Suppressor macrophage treated with lipopolysaccharide for 1 hour (primary cell): ENCODE measurements around the gene ZKSCAN5.
"Not testable (repeated sequence)": the region's sequence is repeated elsewhere in the genome, so short reads cannot be mapped to it uniquely, and the experiment has no call there.

Experiments used
- DNase-seq, 3 donors: peaks; one replicate each; pipeline ENCODE4 v3.0.0-alpha.2; 2020 to 2022

The ZKSCAN5 gene

GRCh38 chr7:99557196-99557607, 52.7 kb downstream of the ZKSCAN5 start:
- no peak for DNase-seq

- DNase-seq: no peak
These were observed 53.5 kb downstream of the ZKSCAN5 start for GRCh38 chr7:99557940-99558305.

- DNase-seq: peak; percentile 88 to 93 (median 88)
These were observed 54.1 kb downstream of the ZKSCAN5 start, which contains the start of gene ZNF655 for GRCh38 chr7:99558306-99559174. TSS of gene ZNF655 (plus strand) at chr7:99558642. CDS start at chr7:99560560, 1,918 bp downstream.

GRCh38 chr7:99559175-99559915, 54.9 kb downstream of the ZKSCAN5 start:
- DNase-seq: peak in 1 of 3 donors; percentile 36

DNA sequence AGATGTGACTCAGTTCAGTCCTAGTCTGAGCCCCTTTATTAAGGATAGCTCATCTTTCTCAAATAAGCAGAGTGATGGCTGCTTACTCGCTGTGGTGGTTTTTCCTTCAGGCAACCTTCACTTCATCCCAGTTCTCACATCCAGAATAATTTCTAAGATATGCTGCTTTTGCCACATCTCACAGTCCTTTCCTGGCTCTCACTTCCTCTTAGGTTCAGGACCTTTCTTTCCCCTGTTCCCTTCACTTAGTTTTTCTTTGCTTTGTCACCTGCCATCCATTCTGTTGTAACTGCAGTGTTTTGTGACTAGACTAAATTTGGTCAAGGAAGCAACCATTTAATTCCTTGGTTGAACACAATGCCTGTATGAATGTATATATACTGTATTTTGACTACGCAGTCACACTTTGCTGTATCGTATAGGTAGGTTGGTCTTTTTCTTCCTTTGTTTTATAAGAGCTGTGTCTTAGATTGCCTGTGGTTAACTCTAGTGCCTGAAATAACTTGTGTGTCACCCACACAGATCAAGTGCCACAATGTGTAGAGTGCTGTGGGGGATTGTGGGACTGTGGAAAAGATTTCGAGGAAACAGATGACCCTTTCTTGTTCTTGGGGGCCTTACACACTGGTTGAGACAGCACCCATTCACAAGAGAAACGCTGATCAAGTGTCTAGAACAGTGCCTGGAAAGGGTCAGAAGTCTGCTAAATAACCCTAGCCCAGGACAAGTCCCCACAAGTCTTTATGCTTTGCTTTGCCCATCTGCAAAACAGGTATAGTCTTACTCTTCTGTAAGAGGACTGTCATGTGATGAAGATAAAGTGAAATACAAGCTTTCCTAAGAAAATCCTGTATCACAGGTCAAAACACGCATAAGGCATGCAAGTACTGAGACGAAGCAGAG, 56.6 kb downstream of the ZKSCAN5 start:
- no peak for DNase-seq

DNA sequence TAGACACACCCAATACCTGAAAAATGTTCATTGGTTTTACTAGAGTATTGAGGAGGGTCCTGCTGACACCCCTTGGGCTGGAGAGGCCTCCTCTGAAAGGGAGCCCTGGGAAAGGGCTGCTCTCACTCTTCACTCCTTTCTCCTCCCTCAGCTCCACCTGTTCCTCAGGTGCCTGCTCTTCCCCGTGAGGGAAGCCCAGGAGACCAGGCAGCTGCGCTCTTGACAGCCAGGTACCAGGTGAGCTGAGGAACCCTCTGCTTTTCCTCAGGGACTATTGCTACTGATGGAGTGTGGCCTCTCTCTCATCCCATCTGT, 57.2 kb downstream of the ZKSCAN5 start:
- DNase-seq: no peak

DNA sequence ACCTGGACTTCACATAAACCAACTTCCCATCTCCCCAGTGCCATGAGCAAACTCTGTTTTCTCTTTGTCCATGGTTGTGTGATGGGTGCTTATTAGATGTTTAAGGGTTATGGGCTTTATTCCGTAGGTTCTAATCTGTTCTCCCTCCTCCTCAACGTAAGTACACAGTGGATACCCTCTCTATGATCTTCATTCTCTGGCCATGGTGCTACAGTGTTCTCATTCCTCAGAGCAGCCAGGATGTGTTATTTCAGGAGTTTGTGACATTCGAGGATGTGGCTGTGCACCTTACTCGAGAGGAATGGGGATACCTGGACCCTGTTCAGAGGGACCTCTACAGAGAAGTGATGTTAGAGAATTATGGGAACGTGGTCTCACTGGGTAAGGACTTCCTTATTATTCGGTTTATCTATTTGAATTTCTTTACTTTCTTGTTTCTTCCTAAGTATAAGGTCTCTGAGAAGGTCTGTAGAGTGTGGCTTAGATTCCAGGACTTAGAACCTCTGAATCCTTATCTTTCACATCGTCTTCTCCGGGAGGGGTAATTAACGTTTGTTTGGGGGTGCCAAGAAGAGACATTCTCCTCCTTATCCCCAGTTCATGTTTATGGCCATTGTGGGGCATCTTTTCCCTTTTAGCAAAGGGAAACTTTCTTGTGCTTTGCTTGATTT, 57.8 kb downstream of the ZKSCAN5 start:
- DNase-seq: no peak

DNA sequence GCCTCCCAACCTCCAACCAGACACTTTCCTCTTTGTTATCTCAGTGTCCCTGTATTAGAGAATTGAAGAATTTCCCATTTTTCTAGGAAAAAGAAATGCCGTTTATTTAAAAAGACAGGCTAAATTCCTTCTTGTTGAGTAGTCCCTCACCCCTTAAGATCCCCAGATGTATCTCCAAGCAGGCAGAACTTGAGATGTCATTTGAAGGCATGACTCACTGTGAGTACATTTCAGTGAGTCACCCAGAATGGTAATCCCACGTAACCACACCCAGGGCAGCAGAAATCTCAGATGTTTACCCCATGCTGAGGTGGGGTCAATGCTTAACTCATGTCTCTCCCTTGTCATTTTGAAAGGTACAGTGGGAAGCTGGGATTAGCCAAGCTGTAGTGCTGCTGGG, 58.4 kb downstream of the ZKSCAN5 start:
- peak; percentile 75 to 87 (median 85) for DNase-seq

DNA sequence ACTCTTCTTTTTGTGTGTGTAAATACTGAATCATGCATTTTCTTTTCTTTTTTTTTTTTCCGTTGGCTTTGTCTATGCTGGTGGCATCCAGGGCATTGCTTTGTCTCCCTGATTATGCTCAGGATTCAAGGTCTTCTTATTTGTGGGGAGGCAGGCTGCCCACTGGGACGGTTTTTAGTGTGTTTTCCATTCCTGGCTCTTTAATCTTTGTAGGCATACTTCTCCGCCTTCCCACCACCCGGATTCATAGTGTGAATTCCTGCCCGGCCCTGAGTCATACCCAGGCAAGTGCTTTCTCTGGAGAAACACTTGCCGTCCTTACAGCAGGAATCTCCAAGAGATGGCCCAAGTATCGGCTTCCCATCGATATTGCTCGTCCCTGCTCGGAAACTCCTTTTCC, 59.2 kb downstream of the ZKSCAN5 start:
- DNase-seq: no peak

DNA sequence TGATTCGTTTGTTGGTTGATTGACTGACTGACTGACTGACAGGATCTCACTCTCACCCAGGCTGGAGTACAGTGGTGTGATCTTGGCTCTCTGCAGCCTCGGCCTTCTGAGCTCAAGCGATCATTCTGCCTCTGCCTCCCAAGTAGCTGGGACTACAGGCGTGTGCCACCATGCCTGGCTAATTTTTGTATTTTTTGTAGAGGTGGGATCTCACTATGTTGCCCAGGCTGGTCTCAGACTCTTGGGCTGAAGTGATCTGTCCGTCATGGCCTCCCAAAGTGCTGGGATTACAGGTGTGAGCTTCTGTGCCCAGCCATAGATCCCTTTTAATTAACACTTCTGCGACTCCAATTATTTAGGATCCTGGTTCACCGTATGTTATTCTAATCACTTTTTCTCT, 64.3 kb downstream of the ZKSCAN5 start:
- DNase-seq: not testable (repeated sequence)

DNA sequence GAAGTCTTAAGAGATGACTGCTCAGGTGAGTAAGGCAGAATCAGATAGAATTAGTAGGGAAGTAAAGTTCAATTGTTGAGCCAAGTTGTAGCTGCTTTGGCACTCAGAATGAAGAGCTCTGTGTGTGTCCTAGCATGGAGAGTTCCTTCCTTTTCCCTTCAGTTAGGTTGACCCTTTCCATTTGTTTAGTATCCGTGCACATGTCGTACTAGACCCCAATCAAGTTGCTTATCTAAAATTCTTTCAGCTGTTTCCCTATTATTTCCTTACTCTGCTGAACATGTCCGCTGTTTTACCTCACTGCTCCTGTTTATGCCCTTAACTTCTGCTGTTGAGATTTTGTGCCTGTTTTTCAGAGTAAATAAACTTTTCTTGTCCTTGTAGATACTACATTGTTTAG, 67.3 kb downstream of the ZKSCAN5 start:
- DNase-seq: no peak

DNA sequence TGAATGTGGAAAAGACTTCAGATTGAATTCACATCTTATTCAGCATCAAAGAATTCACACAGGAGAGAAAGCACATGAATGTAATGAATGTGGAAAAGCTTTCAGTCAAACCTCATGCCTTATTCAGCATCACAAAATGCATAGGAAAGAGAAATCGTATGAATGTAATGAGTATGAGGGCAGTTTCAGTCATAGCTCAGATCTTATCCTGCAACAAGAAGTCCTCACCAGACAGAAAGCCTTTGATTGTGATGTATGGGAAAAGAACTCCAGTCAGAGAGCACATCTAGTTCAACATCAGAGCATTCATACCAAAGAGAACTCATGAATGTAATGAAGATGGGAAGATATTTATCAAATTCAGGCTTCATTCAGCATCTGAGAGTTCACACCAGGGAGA, 68.8 kb downstream of the ZKSCAN5 start:
- DNase-seq: no peak

GRCh38 chr7:99576251-99576650, 71.8 kb downstream of the ZKSCAN5 start:
- no peak for DNase-seq

GRCh38 chr7:99579281-99579955, 75.0 kb downstream of the ZKSCAN5 start:
- no peak for DNase-seq

DNA sequence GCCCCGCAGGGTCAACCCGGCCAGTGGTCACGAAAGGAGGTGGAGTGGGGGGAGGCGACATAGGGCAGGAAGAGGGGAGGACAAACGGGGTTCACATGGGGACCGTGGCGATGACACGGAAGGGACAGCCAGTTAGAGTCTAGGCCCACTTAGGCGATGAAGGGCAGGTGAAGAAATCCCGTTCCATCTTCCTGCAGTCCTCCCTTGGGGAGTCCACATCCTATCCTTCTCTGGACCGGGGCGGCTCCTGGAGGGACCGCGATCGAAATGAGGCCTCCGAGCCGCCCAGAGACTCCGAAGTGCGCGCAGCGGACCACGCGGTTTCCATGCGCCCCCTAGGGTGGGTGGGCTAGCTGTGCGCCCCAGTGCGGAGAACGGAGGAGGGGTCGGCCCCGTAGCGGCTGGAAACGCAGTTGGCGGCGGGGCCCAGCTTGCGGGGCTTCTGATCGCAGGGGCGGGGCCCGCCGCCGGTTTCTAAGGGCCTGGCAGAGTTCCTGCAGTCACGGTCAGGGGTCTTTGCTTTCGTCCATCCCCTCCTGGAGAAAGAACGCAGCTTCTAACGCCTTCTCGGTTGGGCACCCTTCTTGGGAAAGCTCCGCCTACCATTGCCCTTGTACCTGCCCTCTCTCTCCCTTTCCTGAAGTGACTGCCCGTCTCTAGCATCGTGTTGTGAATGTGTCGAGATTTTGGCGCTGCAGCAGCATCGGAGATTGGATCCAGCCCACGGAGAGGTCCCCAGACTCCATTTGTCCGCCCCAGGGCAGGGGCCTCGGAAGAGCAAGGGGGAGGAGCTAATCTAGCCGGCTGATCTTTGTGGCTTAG, 75.7 kb downstream of the ZKSCAN5 start:
- DNase-seq: peak in 1 of 3 donors; percentile 42

GRCh38 chr7:99580778-99581332, 76.4 kb downstream of the ZKSCAN5 start:
- DNase-seq: not testable (repeated sequence)
